Fibroblast of peridontal ligament (primary cell): Measurements from ENCODE around the gene ZNF385A.
"Not testable (repeated sequence)": the region's sequence is repeated elsewhere in the genome, so short reads cannot be mapped to it uniquely, and the experiment has no call there.

ENCODE experiments used
- DNase-seq: peaks from one replicate; pipeline ENCODE4 v3.0.0-alpha.2; 2010; ENCODE audit errors: extremely low read depth

ZNF385A gene

DNA sequence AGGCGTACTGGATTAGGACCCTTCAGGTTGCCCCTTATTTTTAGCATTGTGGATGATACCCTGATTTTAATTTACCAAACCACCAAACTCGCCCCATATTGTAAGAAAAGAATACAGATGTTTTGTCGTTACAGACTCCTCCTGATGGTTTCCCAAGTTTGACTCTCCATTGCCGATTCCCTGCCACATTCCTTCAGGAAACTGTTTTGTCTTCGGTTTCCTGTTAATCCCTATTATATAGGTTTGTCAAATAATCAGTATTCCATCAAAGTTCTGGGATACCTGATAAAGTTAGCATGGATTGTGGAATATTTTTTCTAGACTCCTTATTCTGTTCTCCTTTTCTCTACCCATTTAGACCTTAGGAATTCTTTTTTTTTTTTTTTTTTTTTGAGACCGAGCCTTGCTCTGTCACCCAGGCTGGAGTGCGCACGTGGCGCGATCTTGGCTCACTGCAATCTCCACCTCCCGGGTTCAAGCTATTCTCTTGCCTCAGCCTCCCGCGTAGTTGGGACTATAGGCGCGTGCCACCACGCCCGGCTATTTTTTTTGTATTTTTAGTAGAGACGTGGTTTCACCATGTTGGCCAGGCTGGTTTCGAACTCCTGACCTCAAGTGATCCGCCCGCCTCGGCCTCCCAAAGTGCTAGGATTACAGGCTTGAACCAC, 59.0 kb downstream of the ZNF385A start:
- DNase-seq, result not testable (repeated sequence)

- peak; percentile 100 for DNase-seq
Measured at GRCh38 chr12:54324617-54325441, 59.7 kb downstream of the ZNF385A start, which contains the start of gene COPZ1. COPZ1 (plus strand) TSS chr12:54325131; CDS start chr12:54325164, 33 bp downstream.

DNA sequence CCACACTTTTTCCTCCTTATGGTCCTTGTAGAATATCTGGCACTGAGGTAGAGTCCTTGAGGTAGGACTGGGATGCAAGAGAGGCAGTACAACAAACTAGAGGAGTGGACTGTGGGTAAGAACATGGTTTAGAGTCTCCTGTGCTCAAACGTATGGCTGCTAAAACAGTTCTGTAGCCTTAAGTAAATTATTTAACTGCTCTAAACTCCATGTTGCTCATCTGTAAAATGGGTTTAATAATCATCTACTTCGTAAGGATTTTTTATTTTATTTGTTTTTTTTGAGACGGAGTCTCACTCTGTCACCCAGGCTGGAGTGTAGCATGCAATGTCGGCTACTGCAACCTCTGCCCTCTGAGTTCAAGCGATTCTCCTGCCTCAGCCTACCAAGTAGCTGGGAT, 63.2 kb downstream of the ZNF385A start:
- no peak for DNase-seq
